Measurements from ENCODE around the gene EHBP1L1.

Gene EHBP1L1

DNA sequence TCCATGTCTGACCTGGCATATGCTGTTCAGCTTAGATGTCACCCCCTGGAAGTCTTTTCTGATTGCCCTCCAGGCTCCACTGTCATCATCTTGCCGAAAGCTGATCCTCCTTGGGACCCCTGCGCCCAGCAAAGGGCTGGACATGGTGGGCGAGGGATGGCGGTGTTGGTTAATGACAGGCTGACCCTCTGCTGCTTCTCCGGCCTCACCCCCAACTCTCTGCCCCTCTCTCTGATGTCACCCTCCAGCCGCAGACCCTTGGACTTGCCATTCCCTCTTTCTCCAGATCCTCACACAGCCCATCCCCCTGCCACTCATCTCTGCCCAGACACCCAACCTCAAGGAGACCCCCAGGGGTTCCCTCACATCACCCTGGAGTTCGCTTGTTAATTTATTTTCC lies 2.3 kb downstream of the EHBP1L1 start:
- no peak for DNase-seq

DNA sequence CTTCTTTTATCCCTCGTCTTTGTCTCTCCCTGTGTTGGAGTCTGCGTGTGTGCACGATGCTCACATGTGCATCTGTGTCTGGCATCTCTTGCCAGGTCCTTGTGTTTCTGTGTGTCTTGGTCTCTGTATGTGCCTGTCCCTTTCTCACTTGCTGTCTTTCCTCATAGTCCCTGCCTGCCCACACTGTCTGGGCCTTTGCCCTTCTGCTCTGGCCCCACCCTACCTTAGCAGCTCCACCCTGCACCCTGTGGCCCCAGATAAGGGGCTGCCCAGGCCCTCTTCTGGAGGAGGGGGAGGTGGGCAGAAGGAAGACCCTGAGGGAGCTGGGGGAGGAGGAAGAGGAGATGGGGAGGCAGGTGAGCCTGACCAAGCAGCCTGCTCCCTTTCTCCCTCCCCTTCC lies 2.8 kb downstream of the EHBP1L1 start:
- no peak for DNase-seq

DNA sequence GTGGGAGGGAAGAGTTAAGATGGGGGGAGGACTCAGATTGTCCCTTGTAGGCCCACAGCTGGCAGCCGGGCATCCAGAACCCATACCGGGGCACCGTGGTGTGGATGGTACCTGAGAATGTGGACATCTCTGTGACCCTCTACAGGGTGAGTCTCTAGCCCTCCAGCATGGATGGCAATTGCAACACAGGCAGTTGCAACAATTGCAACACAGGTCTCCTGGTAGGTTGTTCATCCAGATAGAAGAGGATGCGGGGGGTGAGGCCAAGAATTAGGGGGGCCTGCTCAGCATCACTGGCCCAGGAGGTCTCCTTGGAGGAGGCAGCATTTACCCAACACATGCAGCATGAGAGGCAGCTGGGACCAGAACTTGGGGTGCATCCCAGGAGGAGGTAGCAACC lies 3.4 kb downstream of the EHBP1L1 start:
- DNase-seq, result no peak

DNA sequence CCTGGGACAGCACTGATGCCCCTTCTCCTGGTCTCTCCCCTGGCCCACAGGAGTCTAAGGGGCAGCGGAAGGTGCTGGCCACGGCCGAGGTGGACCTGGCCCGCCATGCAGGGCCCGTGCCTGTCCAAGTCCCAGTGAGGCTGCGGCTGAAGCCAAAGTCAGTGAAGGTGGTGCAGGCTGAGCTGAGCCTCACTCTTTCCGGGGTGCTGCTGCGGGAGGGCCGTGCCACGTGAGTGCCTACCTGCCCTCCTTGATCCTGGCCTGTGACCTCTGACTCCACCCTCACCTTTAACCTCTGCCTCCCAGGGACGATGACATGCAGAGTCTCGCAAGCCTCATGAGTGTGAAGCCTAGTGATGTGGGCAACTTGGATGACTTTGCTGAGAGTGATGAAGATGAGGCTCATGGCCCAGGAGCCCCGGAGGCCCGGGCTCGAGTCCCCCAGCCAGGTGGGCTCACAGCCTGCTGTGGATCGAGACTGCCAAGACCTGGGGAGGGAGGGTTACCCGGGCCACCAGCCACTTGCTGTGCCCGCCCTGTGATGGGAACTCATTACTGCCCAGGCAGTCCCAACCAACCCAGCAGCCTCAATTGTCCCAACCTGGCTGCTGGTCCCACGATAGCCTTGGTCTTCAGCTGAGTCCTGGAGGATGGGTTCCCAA lies 4.3 kb downstream of the EHBP1L1 start:
- no peak for DNase-seq

DNA sequence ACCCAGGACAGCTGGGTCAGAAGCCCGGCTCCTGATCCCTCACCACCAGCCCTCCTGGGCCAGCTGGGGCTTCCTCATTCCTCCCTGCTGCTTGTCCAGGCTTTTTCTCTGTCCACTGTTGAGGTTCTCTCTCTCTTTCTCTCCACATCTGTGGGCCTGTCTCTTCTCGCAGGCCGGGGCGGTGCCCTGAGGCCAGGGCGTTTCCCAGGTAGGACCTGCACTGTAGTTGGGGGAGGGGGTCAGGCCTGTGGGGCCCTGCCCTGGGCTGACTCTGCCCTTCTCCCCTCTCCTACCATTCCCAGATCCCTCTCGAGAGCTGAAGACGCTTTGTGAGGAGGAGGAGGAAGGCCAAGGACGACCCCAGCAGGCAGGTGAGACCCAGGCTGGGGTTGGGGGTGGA lies 4.9 kb downstream of the EHBP1L1 start:
- DNase-seq, result no peak

DNA sequence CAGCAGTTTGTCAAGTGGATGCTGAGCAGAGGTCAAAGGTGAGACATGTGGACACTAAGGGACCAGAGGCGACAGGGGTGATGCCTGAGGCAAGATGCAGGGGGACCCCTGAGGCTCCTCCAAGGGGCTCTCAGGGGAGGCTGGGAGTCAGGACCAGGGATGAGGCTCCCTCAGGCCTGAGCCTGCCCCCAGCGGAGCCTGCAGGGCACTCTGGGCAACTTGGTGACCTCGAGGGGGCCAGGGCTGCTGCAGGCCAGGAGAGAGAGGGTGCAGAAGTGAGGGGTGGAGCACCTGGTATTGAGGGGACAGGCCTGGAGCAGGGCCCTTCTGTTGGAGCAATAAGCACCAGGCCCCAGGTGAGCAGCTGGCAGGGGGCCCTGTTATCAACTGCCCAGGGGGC lies 6.1 kb downstream of the EHBP1L1 start:
- no peak for DNase-seq

DNA sequence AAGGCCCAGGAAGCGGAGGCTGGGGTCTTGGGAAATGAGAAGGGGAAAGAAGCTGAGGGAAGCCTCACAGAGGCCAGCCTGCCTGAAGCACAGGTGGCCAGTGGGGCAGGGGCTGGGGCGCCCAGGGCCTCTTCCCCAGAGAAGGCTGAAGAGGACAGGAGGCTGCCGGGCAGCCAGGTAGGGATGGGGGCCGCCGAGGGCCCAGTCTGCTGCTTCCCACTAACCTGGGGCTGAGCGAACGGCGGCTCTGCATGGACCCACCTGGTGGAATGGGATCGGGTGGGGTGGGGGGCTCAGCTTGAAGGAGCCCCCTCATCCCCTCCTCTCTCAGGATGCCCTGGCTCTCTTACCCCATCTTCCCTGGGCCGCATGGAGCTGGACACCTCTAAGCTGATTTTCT lies 7.7 kb downstream of the EHBP1L1 start:
- DNase-seq, result no peak

DNA sequence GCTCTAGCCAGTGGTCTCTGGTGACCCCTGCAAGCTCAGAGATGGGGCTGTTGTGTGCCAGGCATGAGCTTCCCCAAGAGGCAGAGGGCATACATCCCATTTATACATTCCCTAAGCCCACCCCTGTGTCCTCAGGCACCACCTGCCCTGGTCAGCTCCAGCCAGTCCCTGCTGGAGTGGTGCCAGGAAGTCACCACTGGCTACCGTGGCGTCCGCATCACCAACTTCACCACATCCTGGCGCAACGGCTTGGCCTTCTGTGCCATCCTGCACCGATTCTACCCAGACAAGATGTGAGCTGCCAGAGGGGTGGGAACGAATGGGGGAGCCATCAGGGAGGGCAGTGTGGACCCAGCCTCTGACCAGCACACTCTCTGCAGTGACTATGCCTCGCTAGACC lies 8.3 kb downstream of the EHBP1L1 start:
- no peak for DNase-seq

DNA sequence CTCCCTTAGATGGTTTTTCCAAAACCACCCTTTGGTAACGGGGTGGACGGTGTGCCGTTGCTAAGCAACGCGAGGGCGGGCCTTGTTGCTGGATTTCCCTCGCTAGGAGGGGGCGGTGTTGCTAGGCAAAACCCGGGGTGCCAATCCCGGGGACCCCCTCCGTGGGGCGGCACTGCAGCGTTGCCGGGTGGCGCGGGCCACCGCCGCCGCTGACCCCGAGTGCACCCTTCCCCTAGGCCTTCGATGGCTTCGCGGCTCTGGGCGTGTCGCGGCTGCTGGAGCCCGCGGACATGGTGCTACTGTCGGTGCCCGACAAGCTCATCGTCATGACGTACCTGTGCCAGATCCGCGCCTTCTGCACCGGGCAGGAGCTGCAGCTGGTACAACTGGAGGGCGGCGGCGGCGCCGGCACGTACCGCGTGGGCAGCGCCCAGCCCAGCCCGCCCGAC lies 8.9 kb downstream of the EHBP1L1 start:
- DNase-seq, result peak in 1 of 2 donors; percentile 6

DNA sequence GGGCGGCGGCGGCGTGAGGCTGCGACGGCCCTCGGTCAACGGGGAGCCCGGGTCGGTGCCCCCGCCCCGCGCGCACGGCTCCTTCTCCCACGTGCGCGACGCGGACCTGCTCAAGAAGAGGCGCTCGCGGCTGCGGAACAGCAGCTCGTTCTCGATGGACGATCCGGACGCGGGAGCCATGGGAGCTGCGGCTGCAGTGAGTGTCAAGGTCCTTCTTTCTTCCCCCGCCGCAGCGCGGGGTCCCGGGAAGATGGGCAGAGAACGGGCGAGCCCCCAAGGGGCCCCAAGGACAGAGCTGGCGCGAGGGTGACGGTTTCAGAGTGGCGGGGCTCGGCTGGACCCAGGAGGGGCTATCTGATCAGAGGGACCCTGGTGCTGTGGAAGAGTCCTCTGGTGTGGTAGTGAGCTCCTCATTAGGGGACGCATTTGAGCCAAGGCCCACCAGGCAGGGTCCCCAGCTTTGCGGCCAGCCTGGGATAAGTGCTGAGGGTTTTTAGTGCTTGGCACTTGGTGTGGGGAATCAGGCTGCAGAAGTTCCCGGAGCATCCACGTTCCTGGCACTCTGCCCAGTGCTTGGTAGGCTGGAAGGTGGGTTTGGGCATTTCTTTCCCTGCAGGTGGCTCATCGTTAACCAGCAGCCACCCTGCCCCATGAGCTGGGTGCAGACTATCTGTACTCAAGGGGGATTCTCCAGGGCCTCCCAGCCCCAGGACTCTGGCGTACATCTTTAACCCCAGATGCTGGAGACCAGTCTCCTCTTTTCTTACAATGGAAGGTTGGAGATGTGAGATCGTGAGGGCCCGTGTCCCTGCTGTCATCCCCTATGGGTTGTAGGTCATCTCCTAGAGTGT lies 9.8 kb downstream of the EHBP1L1 start:
- no peak for DNase-seq

DNA sequence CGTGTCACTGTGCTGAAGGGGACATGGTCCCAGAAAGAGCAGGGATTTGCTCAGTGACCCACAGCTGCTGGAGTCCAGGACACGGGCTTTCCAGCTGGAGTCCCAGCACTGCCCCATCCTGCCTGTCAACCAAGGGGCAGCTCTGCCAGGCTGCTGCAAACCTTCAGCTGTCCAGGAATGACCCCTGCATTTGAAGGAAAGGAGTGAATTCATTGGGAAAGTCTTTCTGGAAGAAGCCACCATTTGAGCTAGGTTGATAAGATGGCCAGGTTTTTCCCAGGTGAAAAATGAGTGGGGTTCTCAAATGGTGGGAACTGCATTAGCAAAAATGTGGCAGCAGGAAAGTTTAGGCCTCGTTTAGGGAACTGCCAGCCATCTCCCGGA lies 10.4 kb downstream of the EHBP1L1 start:
- no peak for DNase-seq

DNA sequence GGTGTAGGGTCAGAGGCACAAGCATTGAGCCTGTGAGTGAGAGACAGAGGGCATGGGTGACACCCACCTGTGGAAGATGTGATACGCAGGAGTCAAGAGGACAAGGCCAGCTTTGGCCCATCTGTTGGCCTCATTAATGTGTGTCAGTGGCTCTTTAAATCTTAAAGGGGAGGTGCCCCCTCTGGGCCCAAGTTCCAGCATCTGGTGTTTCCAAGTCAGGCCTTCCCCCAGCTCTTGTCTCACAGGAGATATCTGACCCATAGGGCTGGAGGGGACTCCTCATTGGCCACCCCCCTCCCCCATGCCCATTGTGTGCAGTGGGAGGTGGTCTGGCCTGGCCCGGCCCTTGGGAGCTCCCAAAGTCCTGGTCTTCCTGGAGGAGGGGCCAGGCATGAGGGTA lies 10.8 kb downstream of the EHBP1L1 start:
- DNase-seq, result no peak

DNA sequence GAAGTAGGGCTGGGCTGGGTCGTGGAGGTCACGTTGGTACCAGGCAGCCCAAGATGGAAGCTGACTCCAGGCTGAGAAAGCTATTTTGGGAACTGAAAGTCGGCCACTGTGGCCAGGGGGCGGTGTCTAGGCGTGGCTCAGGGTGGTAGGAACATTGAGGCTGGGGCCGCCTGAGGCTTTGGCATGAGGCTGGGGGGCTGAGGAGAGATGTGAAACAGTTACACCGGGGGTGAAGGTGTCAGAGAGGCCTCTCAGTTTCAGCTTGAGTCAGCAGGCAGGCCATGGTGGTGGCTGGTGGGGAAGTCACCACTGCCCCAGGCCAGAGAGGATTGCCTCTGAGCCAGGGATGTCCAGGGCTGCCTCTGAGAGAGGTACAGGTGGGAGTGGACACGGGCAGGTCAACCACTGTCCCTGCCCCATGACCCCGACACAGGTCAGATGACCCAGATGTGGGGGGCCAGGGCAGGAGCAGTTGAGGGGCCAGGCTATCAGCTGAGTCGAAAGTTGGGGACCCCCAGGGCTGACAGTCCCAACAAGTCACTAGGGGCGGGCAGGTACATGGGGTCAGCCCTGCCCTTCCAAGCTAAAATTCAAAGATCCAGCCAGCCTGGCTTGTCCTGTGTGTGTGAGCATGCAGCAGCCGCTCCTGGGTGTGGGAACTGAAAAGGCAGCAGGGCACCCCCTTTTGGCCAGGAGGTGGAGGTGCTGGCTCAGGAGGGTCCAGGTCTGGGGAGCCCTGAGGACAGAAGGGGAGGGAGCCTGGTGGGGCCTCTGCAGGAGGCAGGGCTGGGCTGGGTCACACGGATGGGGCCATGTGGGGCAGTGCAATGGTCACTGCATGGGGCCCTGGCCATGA lies 12.6 kb downstream of the EHBP1L1 start:
- DNase-seq, result no peak

DNA sequence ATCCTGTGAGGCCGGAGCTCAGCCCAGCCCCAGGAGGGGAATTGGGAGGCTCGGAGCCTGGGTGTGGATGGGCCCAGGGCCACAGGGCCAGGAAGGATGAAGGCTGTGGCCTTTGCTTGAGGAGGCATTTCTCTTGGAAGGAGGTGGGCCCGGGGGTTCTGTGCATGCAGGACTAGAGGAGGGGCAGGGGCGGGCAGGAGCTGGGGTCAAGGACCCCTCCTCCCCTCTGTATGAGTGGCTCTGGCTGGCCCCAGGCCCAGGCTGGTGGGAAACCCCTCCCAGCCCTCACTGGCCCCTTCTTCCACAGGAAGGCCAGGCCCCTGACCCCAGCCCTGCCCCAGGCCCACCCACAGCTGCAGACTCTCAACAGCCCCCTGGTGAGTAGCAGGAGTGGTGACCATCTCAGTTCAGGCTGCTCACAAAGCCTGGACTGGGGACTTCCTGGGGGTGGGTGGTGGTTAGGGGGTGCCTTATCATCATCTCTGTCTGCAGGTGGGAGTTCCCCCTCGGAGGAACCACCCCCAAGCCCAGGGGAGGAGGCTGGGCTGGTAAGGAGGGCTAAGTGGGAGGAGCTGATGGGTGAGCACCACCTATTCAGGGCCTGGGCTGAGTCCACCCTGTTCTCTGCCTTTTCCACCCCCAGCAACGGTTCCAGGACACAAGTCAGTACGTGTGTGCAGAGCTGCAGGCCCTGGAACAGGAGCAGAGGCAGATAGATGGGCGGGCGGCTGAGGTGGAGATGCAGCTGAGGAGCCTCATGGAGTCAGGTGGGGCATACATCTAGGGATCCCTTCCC lies 13.8 kb downstream of the EHBP1L1 start:
- DNase-seq, result no peak

DNA sequence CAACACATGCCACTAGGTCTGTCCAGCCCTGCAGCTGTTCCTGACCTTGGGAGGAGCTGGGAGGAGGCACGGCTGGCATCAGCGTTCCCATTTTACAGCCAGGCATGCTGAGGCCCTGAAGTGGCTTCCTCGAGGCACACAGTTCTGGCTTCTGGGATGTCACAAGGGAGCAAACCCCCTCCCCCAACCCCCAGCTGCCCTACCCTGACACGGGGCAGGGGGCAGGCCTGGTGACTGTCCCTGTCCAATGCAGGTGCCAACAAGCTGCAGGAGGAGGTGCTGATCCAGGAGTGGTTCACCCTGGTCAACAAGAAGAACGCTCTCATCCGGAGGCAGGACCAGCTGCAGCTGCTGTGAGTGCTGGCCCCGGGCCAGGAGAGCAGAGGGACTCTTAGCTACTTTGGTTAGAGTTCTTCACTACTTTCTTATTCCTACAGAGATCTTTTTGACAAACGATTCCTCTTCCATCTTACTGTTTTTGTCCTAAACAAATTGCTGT lies 14.4 kb downstream of the EHBP1L1 start:
- DNase-seq, result no peak

DNA sequence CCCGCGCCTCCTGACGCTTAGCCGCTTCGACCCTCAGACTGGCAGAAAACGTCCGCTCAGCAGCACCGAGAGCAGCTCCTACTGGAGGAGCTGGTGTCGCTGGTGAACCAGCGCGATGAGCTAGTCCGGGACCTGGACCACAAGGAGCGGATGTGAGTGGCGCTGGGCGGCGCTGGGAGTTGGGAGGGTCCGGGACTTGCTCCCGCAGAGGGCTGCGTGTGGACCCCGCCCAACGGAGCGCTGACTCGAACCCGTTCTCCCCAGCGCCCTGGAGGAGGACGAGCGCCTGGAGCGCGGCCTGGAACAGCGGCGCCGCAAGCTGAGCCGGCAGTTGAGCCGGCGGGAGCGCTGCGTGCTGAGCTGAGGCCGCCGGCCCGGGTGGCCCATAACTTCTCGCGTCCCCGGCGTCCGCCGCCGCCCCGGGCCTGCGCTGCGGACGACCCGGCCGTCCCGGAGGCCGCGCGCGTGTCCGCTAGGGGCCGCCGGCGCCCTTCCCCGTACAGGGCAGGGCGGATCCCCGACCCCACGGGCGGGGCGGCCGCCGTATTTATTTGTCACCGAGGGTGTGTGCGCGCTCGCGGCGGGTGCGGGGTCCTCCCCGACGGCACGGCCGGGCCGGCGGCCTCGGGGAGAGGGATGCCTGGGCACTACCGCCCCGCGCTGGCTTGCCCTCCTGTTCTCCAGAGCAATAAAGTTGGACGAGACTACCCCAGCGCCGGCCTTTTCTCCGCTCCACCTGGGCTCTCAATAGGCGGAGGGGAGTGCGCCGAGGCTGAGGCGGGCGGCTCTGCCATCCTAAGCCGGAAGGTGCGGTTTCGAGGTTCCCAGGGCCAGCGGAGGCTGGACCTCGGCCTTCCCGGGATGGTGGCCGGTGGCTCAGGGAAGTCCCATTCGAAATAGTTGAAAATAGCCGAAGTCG lies 16.3 kb downstream of the EHBP1L1 start:
- DNase-seq, result no peak

DNA sequence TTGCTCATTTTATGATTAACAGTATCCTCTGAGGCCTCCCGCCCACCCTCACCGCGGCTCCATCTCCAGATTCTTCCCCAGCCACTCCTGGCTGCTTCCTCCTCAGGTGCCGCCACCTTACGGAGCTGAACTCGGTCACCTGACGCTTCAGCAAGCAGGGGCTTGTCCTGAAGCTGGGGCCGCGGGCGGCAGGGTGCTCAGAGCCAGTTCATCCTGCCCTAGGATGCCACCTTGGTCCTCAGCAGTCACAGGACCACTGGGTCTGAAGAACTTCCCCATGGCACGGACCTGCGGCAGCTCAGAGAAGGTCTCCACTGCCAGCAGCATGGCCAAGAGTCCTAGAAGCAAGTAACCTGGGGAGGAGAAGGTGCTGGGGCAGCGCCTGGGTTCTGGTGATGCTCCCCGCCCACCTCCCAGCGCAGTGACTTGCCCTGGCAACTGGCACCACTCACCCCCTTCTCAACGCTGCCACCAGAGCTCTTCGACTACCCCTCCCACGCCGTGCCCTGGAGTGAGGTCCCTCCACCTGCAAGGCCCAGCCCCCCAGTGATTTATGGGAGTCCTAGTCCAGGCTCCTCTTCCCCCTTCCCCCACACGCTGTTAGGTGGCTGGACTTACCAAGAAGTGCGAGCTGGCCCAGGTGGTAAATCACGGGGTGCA lies 17.1 kb downstream of the EHBP1L1 start:
- DNase-seq, result no peak

DNA sequence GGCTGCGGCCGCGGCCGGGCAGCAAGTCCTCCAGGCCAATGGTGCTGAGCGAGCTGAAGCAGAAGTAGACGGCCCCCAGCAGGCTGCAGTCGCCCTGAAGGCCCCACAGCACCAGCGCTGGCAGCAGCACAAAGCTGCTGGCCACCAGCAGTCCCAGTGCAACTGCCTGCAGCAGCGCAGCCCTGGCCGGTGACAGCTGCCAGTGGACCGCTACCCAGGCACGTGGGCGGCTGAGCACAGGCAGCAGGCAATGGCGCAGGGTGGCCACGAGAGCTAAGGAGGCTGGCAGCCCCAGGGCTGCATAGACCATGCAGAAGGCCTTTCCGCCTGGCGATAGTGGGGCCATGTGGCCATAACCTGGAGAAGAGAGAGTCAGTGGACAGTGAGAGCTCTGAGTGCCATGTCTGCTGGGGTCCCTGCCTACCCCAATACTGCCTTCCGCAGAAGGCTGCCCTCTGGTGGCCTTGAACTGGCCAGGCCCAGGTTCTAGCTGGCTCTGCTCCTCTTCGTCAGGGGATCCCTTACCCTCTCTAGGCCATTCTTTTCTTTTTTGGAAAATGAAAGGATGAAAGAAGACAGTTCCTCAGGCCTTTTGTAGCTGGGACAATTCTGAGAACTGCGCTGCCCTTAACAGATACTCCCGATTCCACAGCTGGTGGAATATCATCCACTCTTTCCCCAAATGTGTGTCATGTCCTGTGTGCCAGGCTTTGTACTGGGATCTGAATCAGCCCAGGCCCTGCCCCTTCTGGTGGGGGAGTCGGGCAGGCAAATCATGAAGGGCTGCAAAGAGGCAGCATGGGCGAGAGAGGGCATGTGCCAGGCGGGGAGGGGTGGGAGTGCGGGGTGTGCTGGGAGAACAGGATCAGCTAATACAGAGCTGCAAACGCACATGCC lies 17.9 kb downstream of the EHBP1L1 start:
- peak; percentile 60 to 76 for DNase-seq

DNA sequence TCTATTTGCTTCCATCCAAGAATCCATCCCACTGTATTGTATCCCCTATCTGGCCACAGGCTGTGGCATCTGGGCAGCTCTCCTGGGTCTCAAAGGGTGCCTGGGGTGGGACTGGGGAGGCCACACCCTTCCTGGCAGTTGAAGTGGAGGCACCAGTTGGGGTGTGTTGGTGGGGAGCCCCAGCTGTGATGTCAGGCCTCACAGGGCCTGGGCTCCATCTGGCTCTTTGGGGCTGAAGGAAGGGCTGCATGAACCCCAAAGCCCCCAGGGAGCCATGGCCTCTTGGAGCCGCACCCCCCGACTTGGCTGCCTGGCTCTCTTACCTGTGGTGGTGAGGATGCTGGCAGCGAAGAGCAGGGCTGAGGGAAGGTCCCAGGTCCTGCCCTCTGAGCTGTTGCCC lies 19.3 kb downstream of the EHBP1L1 start:
- no peak for DNase-seq
